GM18870 (cell line): ENCODE results near the gene BTK.

Source experiments
- ATAC-seq: cut with Tn5 transposase; IDR thresholded peaks from one replicate; pipeline ENCODE4 v1.9.1; 2021; ENCODE audit warnings: moderate library complexity; ENCODE audit not compliant: unreplicated experiment

BTK gene

GRCh38 chrX:101385795-101386541 is at the start of gene BTK:
BTK (minus strand) TSS chrX:101386191; CDS start chrX:101375284, 10,907 bp downstream.
- ATAC-seq = peak; percentile 71

GRCh38 chrX:101430457-101431078 is 44.6 kb upstream of the BTK start:
- peak; percentile 90 for ATAC-seq

GRCh38 chrX:101429934-101430333 is 43.9 kb upstream of the BTK start:
- ATAC-seq = peak; percentile 54

- no peak for ATAC-seq
Observed at GRCh38 chrX:101427954-101428353, 42.0 kb upstream of the BTK start.

GRCh38 chrX:101419489-101419888 is 33.5 kb upstream of the BTK start:
- ATAC-seq = no peak

- no peak for ATAC-seq
Observed at GRCh38 chrX:101417981-101418841, 32.2 kb upstream of the BTK start.

GRCh38 chrX:101417190-101417589 is 31.2 kb upstream of the BTK start:
- ATAC-seq = no peak

GRCh38 chrX:101416691-101417090 is 30.7 kb upstream of the BTK start:
- no peak for ATAC-seq

GRCh38 chrX:101415180-101416145 is 29.5 kb upstream of the BTK start:
- peak; percentile 68 for ATAC-seq

- ATAC-seq = no peak
Observed at GRCh38 chrX:101411984-101412383, 26.0 kb upstream of the BTK start.

- no peak for ATAC-seq
Observed at GRCh38 chrX:101410461-101410860, 24.5 kb upstream of the BTK start.

GRCh38 chrX:101409043-101409442 is 23.1 kb upstream of the BTK start:
- no peak for ATAC-seq

- no peak for ATAC-seq
Observed at GRCh38 chrX:101408532-101408841, 22.5 kb upstream of the BTK start.

- peak; percentile 97 for ATAC-seq
Observed at GRCh38 chrX:101407748-101408531, 21.9 kb upstream of the BTK start, which contains the start of the genes GLA and HNRNPH2. GLA (minus strand) TSS chrX:101407925; CDS start chrX:101407903, 22 bp downstream. HNRNPH2 (plus strand) TSS chrX:101408222; CDS start chrX:101411989, 3,767 bp downstream.

- ATAC-seq = no peak
Observed at GRCh38 chrX:101407167-101407747, 21.3 kb upstream of the BTK start.

- no peak for ATAC-seq
Observed at GRCh38 chrX:101399825-101400224, 13.8 kb upstream of the BTK start.

- no peak for ATAC-seq
Observed at GRCh38 chrX:101398694-101399093, 12.7 kb upstream of the BTK start.

GRCh38 chrX:101397779-101398178 is 11.8 kb upstream of the BTK start:
- no peak for ATAC-seq

GRCh38 chrX:101395789-101396188 is 9.8 kb upstream of the BTK start:
- ATAC-seq = no peak
